ENCODE measurements around the gene SIX3.

Gene SIX3

DNA sequence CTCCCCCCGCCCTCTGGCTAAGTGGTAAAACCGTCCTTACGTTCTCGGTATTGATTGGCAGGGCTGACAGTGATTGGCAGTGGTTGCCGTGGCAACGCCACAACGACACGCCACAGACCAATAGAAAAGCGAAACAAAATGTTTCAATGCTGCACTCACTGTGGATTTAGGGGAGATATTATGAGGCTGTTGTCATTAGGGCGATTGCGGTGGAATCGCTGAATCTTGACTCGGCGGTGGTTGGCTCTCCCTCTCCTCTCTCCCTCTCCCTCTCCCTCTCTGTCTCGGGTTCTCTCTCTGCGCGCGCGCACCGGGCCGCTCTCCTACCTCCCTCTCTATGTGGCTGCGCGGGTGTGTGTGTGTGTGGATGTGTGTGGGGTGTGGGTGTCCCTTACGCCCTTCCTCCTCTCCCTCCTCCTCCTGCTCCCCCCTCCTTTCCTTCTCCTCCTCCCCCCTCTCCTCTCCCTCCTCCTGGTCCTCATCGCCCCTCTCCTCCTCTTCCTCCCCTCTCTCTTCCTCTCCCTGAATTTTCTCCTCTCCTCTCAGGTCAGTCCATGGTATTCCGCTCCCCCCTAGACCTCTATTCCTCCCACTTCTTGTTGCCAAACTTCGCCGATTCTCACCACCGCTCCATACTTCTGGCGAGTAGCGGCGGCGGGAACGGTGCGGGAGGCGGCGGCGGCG, at the start of gene SIX3:
Gene SIX3, plus strand, starts transcription at position 152 of the 684 bp plus-strand sequence. Its CDS starts 403 bp downstream, at position 555.
- DNase-seq (ENCODE audit: insufficient read length, low spot score): no peak
- FAIRE-seq: peak; percentile 86

DNA sequence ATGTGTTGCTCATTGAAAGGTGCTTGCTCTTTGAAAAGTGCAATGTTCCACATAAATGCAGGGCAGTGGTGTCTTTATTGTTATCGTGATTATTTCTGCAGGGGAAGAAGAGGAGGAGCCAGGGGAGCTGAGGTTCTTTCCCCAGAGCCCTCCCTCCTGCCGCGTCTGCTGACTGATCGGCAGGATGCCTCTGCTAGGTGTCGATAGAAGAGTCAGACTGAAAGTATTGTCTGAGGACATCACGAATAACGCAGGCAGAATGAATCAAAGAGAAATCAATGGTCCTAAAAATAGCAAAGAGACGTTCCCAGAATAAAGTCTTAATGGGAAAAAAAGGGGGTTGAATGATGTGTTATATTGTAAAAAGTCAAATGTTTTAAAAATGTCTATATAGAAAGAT, 47.4 kb upstream of the SIX3 start:
- no peak for FAIRE-seq
- no peak for DNase-seq (ENCODE audit: insufficient read length, low spot score)

DNA sequence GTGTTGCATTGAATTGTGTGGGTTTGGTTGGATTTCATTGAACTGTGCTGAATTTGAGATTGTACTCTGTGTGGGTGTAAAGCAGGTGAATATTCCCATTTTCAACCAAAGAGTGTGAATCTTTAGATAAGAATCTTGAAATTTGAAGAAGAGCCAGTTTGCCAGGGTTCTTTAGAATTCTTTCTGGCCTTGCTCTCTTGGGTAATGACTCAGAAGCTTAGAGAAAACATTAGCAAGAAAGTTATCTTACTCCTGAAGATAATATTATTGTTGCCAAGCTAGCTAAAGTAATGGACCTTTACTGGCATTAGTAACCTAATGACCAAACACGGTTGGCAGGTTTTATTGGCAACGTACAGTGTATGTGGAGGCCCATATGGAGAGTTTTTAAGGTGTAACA, 46.4 kb upstream of the SIX3 start:
- peak; percentile 33 for FAIRE-seq

DNA sequence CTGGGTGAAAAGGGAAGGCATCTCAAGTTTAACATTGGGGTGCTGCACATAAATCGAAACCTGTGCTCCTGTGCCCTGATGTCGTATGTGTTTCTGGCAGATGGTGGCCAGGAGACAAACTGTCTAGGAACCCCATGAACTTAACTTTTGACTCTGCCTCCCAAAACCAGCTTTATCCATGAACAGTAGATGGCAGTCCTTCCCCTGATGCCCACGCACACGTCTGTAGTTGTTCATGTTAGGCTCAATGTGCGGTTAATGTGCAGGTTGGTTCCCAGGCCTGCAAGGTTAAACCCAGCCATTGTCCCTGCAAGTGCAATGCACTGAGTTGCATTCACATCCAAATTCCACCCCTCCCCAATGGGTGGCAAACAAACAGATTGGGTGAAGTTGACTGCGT, 44.1 kb upstream of the SIX3 start:
- peak; percentile 54 for FAIRE-seq
- no peak for DNase-seq (ENCODE audit: insufficient read length, low spot score)

More for the DNA sequence above, 46.4 kb upstream of the SIX3 start:
- no peak for DNase-seq (ENCODE audit: insufficient read length, low spot score)

DNA sequence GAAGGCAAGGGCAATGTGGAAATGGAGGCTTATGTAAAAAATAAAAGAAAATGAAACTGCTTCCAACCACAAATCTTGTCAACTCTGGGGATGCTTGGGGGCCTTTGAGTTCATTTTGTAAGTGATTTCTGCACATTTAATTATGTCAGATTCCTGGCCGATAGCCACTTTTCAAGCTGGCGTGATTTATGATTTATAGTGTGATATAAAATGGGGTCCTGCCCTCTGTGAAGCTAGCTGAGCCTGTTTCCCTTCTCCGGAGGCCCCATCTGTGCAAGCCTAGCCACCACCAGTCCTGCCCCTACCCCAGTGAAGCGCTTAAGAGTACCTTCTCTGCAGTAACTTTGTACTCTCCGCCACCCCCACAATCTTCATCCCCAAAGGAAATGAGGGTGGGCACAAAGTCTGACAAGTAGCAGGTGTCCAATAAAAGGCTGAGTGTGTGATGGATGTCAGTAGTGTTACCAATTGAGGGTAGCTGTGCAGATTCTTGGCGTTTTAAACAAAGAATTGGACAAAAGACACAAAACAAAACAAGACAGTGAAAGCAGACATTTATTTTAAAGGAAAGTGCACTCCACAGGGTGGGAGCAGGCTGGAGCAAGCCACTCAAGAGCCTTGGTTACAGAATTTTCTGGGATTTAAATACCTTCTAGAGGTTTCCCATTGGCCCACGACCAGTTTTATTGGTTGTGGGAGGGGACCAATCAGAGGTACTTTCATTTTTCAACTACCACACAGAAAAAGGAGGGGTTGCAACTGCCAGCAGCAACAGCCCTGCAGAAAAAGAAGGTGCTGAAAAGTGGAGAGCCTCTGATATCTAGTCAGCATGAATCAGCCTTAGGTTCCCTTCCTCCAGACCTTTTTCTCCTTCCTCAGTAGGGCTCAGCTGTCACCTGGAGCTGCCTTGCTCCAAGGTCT, 39.0 kb upstream of the SIX3 start:
- DNase-seq (ENCODE audit: insufficient read length, low spot score) (no peak), FAIRE-seq (peak; percentile 60)

DNA sequence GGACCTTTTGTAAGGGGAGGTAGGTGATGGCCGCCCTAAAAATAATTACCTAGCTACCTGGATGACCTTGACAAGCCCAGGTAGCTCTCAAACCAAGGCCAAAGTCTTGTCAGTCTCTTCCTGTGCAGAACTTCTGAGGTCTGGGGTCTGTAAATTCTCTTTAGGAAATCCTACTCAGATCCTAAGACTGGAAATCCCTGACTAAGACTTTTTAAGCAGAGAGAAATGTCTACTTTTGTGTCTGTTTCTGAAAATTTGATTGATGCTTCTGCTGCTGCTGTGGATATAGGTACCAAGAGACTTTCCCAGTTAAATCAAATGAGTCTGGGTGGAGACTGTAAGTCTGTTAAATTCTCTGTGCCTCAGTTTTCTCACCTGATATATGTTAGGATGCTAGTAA, 36.9 kb upstream of the SIX3 start:
- no peak for FAIRE-seq
- DNase-seq (ENCODE audit: insufficient read length, low spot score): no peak

DNA sequence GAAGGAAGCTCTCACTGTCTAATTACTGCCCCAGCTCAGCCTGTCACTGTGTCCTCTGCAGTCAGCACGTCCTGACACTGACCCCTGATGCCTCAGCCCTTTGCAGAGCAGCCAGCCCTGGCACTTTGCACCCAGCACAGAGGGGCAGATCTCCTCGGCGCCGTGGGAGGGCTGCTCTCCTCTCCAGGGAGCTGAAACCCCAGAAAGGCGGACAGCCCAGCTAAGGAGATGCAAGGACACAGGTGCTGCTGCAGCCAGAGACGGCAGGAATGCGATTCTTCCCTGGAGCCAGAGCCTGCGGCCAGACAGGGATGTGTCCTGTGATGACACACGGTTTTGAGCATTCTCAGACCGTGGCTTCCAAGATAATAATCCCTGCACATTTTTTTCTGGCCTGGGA, 34.5 kb upstream of the SIX3 start:
- DNase-seq (ENCODE audit: insufficient read length, low spot score) (peak; percentile 34), FAIRE-seq (no peak)

DNA sequence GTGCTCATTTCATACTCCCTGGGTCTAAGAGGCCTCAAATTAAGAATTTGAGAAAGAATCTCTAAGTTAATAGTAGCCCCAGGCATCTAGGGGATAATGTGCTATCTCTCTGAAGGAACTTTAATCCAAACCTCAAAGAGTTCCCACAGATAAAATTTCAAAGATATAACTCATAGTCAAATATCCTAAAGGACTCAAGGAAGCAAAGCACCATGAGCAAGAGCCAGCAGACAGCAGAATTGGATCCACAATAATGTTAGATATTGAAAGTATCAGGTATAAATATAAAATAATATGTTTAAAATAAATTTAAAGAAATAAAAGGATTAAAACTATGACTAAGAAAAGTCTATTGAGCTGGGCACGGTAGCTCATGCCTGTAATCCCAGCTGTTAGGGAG, 31.7 kb upstream of the SIX3 start:
- FAIRE-seq: no peak

DNA sequence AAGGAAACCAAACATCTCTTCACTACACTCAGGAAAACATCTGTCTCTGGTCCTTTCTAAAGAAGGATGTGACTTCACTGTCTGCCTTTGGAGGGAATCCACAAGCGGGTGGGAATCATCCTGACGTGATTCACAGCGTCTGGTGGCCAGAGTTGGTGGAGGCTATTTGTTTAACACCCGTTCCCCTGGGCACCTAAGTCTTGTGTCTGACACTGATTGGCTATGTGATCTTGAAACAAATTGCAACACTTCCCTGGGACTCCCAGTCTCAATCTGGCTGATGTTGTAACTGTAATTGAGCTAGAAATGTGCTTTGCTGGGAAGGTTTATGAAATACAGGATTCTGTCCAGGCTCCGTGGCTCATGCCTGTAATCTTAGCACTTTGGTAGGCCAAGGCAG, 28.8 kb upstream of the SIX3 start:
- no peak for FAIRE-seq
- DNase-seq (ENCODE audit: insufficient read length, low spot score): no peak

More for the DNA sequence above, 31.7 kb upstream of the SIX3 start:
- DNase-seq (ENCODE audit: insufficient read length, low spot score): no peak

DNA sequence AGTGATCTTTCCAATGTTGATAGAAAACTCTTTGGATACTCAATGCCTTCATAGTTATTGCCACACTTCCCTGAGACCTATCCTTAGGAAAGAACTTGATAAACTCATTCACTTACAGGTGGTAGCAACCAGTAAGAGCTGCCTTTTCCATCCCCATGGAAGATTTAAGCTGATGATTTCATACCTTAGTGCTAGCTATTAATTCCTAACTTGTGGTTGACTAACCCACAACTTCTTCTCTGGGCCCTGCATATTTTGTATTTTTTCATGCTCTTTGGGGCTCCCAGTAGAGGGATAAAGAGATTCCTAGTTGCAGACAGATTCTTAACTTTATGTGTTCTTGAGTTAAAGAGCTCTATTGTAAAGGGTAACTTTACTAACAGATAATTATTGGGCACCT, 25.2 kb upstream of the SIX3 start:
- FAIRE-seq (no peak), DNase-seq (ENCODE audit: insufficient read length, low spot score) (no peak)

DNA sequence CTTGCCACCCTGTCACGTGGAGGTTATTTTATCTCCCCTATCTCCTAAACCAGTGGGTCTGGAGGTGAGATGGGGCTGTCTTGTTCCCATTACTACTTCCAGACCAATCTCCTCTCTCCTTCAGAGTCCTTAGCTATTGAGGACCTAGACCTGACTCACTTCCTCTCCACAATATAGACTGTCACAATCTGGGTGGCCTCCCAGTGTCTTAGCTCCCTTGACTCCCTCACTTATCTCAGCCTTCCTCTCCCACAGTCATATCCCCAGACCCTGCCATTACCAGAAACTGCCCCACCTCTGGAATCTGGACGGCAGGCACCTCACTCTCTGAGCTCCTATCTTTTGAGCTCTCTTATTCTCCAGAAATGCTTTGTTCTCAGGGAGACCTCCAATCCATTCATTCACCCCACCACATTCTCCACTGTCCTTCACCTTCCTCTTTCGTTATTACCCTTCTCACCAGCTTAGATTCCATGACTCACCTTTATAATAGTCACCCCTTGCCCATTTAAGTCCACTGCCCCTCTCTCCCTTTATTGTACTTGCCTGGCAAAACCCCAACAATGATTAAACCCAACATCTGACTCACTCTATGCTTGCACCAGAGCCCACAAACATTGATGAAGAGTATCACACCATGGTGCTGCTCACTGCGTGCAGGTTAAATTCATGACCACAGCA, 23.3 kb upstream of the SIX3 start:
- FAIRE-seq (no peak), DNase-seq (ENCODE audit: insufficient read length, low spot score) (no peak)

DNA sequence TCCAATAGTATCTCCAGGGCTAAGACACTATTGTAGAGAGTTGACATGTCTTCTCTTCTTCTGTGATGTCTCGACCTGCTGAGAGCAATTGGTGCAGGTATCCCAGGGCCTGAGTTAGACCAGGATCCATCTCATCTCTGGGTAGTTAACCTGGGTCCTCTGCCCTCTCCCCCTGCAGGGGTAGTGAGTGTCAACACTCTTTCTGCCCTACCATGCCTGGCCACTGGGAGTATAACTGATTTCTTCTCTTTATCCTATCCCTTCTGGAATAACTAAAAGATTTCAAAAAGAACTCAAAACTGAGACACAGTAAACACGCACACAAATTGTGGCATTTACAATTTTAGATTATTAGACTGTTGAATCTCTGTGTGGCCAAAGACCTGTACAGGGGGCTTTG, 20.8 kb upstream of the SIX3 start:
- DNase-seq (ENCODE audit: insufficient read length, low spot score) (no peak), FAIRE-seq (no peak)

DNA sequence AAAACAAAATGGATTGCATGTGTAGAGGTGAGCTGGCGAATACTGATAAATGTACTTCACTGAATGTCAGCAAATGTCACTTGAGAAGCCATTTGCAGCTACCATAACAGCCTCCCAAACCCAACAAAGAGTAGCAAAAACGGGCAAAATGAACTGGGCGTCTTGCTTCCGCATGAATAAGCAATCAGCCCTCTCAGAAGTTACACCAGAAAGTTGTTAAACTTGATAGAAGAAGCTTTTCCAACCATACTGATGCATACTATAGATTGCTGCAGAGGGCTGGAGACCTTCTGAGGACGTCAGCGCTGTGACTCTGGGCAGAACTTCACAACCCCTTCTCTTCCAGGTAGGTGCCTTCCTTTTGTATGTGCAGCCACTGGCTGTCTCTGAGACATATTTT, 18.7 kb upstream of the SIX3 start:
- FAIRE-seq: no peak
- no peak for DNase-seq (ENCODE audit: insufficient read length, low spot score)

DNA sequence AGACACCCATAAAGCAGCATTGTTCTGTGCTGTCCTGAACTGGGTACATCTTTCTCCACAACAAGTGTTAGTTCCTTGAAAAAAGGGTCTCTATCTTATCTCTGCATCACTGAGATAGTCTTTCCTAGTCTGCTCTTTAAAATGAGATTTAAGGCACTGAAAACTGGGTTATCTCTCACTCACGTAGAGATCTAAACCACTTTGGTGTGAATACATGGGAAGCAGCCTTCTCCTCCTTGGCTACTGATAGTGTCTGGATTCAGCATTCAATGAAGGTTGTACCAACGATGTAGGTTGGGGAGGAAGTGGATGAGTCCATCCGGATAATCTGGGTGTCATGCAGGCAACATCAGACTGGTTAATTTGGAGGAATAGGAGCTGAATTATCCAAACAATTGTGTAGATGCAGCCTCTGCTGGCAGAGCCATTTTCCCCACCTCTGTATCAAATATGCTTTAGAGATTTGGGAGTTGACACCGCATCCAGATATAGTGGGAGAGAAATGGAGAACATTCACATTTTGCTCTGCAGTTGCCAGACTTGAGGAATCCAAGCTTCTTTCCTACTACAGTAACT, 15.9 kb upstream of the SIX3 start:
- no peak for DNase-seq (ENCODE audit: insufficient read length, low spot score)
- FAIRE-seq: no peak

DNA sequence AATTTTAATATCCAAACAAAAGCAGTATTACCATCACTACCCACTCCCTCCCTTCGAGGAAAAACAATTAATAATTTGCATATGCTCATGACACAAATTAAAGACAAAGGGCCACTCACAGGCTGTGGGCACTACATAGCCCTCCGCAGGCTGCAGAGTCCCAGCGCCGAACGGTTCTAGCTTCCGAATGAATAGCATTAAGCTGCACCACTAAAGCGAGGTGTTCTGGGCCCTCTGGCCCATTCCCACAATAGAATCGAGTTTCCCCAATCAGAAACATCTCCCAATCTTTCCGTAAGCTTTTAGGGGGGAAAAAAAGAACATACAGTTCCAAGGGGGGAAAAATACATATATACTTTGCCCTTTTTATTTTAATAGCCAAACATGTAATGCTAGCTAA, 14.5 kb upstream of the SIX3 start:
- no peak for FAIRE-seq
- no peak for DNase-seq (ENCODE audit: insufficient read length, low spot score)

DNA sequence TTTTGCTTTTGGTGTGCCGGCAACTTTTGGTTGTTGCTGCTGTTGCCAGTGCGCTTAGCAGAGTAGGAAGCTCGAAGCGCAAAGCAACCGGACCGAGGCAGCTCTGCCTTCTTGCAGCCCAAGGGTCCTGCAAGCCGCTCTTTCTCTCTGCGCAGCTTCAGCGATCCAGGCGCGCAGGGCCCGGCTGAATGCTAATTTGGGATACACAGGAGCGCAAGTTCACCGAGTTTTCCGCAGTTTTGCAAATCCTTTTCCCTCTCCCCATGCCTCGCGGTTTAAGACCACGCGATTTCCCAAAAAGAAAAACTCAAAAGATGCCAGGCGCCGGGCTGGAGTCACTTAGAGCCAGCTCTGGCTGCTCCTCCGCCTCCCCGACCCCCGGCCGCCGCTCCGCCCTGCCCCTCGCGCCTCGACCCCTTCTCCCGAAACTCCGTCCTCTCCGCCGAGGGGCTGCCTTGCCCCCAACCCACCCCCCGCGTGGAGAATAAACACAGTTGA, 13.5 kb upstream of the SIX3 start:
- DNase-seq (ENCODE audit: insufficient read length, low spot score): no peak
- FAIRE-seq: no peak

DNA sequence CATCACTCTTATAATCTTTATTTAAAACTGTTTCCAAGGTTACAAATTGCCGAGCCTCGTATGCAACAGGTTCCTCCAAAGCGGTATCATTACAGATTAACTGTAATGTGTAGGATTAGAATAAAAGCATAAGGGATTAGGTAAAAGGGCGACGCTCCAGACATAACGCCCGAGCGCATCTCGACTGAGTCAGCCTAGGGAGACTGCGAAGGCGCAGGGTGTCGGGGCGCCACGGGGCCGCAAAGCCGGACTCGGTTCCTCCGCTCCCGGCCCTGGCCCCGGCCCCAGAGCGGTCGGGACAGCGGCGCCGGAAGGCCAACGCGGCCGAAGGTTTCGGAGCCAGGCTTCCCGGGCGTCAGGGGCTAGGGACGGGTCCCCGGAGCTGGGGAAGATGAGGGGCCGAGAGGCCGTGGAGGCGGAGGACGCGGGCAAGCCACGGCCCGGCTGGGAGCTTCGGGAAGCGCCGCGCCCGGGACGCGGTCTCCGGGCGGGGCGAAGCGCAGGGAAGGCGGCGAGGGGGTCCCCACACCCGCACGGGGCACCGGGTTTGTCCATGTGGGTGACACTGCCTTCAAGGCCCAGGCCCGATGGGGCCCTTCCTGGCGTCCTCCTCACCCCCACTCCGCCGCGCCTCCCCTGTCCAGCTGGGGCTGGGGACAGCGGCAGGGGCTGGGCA, 12.9 kb upstream of the SIX3 start:
- DNase-seq (ENCODE audit: insufficient read length, low spot score) (no peak), FAIRE-seq (no peak)

DNA sequence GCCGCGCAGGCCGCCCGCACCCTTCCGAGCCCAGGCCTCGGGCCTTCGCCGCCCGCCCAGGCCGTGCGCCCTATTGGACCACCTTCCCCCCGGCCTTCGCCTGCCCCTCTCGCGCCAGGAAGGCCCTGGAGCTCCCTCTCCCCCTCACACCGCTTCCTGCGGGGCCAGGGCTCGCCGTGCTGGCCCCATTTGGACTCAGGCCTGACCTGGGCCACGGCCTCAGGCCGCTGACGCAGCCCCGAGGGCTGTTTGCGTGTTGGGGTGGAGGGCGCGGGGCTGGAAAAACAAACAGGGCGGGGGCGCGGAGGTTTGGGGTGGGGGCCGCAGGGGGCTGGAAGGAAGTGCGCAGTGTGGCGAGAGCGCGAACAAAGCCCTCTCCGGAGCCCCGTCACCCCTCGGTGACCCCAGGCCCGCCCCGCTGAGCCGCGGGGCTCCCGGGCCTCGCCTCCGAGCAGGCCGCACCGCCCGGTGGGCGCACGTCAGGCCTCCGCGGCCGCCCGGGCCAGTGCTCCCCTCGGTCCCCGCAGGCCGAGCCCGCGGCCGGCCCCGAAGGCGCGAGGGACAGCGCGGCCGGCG, 12.3 kb upstream of the SIX3 start:
- DNase-seq (ENCODE audit: insufficient read length, low spot score) (no peak), FAIRE-seq (no peak)

DNA sequence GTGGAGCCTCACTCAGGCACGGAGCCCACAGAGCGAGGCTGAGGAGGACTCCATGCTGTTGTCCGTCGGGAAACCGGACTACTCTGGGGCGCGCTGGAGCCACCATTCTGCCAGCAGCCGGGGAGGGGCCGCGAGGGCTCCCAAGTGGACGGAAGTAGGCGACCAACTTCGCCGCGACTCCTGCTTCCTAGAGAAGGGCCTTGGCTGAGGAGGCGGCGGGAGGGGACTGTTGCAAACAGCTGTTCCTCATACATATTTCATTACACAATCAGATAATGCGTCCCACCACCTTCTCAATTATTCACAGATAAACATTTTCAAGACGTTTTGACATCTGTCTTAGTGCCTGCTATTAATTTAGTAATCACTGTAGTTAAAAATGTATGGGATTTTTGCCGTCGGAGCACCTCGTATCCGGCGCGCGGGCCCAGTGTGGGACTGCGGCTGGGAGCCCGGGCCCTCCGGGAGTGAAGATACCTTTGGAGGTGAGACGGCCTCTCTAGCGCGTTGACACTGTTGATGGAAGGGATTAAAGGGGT, 11.7 kb upstream of the SIX3 start:
- no peak for DNase-seq (ENCODE audit: insufficient read length, low spot score)

More for the DNA sequence above, 11.7 kb upstream of the SIX3 start:
- no peak for FAIRE-seq
